ENCODE results near the gene TMEM72. TPM values are rescaled to one million over a fixed set of nuclear protein-coding genes. Genes with fewer than 3 reads are reported as not detected.
A peak's percentile ranks its signal among the peaks of the same experiment; 100 is the strongest.

TMEM72 gene
- total and polyA plus RNA-seq, 2 of the 13 experiments (the other 11 are each of a cell fraction or from before 2014, with no cell fraction given), result 0.04 TPM; not detected in 1

DNA sequence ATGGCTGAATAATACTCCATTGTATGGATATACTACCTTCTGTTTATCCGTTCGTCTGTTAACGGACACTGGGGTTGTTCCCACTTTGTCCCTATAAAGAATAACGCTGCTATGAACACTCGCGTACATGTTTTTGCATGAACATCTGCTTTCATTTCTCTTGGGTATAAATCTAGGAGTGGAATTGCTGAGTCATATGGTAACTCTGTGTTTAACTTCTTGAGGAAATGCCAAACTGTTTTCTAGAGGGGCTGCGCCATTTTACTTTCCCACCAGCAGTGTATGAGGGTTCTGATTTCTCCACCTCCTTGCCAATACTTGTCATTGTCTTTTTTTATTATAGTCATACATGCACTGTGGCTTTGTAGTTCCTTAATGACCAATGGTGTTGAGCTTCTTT is 27.8 kb downstream of the TMEM72 start (continued):
- TF ChIP-seq, protein P1, sequence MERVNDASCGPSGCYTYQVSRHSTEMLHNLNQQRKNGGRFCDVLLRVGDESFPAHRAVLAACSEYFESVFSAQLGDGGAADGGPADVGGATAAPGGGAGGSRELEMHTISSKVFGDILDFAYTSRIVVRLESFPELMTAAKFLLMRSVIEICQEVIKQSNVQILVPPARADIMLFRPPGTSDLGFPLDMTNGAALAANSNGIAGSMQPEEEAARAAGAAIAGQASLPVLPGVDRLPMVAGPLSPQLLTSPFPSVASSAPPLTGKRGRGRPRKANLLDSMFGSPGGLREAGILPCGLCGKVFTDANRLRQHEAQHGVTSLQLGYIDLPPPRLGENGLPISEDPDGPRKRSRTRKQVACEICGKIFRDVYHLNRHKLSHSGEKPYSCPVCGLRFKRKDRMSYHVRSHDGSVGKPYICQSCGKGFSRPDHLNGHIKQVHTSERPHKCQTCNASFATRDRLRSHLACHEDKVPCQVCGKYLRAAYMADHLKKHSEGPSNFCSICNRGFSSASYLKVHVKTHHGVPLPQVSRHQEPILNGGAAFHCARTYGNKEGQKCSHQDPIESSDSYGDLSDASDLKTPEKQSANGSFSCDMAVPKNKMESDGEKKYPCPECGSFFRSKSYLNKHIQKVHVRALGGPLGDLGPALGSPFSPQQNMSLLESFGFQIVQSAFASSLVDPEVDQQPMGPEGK (CRISPR knock-in tag; IDR thresholded peaks at IDR 0.05), result no peak
- TF ChIP-seq SMAD1 (CRISPR knock-in tag; IDR thresholded peaks at IDR 0.05; ENCODE audit: borderline replicate concordance, low read depth) (no peak), GABPA (IDR thresholded peaks at IDR 0.05; ENCODE audit: low read depth, low read length) (no peak), GABPA (CRISPR knock-in tag; IDR thresholded peaks at IDR 0.05; ENCODE audit: low read depth) (no peak), LCORL (IDR thresholded peaks at IDR 0.05) (no peak), LCORL (CRISPR knock-in tag; IDR thresholded peaks at IDR 0.05) (no peak), MAFK (conservative IDR thresholded peaks at IDR 0.05 in 1 of 2, IDR thresholded peaks at IDR 0.05 in 1 of 2; ENCODE audit: low read length in 2 of 2) (peak; percentile 51 to 56; a peak in 3 of 4 replicates), SMAD3 (CRISPR knock-in tag; IDR thresholded peaks at IDR 0.05) (no peak), HDAC1 (CRISPR knock-in tag; IDR thresholded peaks at IDR 0.05) (no peak), SIX4 (CRISPR knock-in tag; IDR thresholded peaks at IDR 0.05) (no peak), ZNF615 (CRISPR knock-in tag; IDR thresholded peaks at IDR 0.05; ENCODE audit: borderline replicate concordance) (no peak), ZBTB40 (IDR thresholded peaks at IDR 0.05) (no peak), ZBTB40 (CRISPR knock-in tag; IDR thresholded peaks at IDR 0.05) (no peak)
- TF ChIP-seq, protein P2, sequence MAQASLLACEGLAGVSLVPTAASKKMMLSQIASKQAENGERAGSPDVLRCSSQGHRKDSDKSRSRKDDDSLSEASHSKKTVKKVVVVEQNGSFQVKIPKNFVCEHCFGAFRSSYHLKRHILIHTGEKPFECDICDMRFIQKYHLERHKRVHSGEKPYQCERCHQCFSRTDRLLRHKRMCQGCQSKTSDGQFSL (CRISPR knock-in tag; IDR thresholded peaks at IDR 0.05), result no peak
